Lower lobe of right lung (tissue), 2 donors: Measurements from ENCODE around the gene FTL. TPM values are rescaled to one million over a fixed set of nuclear protein-coding genes. Genes with fewer than 3 reads are reported as not detected.
A peak's percentile ranks its signal among the peaks of the same experiment; 100 is the strongest.

Experiments
- ATAC-seq, 2 donors: fragments of 200-7000 bp; cut with Tn5 transposase; one replicate each; pipeline ENCODE4 v1.9.1; 2020 to 2022; ENCODE audit warnings: mild to moderate bottlenecking in 2 of 2, moderate library complexity in 2 of 2
- DNase-seq: peaks from one replicate; pipeline ENCODE4 v3.0.0-alpha.2; 2020
- H3K27ac ChIP-seq: fragments of 200-600 bp; one replicate; pipeline ENCODE4 v1.8.0; 2022
- H3K27me3 ChIP-seq: fragments of 200-600 bp; one replicate; pipeline ENCODE4 v1.8.0; 2022; ENCODE audit warnings: low read depth
- H3K36me3 ChIP-seq: fragments of 200-600 bp; one replicate; pipeline ENCODE4 v1.8.0; 2022; ENCODE audit warnings: mild to moderate bottlenecking
- H3K4me1 ChIP-seq: fragments of 200-600 bp; one replicate; pipeline ENCODE4 v1.8.0; 2022
- H3K4me3 ChIP-seq: fragments of 200-600 bp; one replicate; pipeline ENCODE4 v1.8.0; 2022; ENCODE audit warnings: mild to moderate bottlenecking
- H3K9me3 ChIP-seq: fragments of 200-600 bp; one replicate; pipeline ENCODE4 v1.8.0; 2022
- CTCF ChIP-seq: fragments of 200-600 bp; IDR thresholded peaks from one replicate; pipeline ENCODE4 v1.8.0; 2022; ENCODE audit warnings: antibody characterized with exemption, mild to moderate bottlenecking
- intact Hi-C: fragments of 100-400 bp; cut with DNase I; formaldehyde crosslinking; loops from one replicate; pipeline ENCODE4 v1.11.0; 2022
- total RNA-seq: library from RNA; stranded (reverse); fragmentation: NEBNext Ultra II Directional; extraction: Animal tissue kit (Norgen Biotek cat#: 25700); gene quantifications from one replicate; pipeline ENCODE4 v1.2.1, GENCODE V29; 2021
- donor health status: DM: no; HTN: yes; CAD: no; lungs with severe emphysema.

The FTL gene
- total RNA-seq, 1 donor from 2014 or later: 9,799 TPM

DNA sequence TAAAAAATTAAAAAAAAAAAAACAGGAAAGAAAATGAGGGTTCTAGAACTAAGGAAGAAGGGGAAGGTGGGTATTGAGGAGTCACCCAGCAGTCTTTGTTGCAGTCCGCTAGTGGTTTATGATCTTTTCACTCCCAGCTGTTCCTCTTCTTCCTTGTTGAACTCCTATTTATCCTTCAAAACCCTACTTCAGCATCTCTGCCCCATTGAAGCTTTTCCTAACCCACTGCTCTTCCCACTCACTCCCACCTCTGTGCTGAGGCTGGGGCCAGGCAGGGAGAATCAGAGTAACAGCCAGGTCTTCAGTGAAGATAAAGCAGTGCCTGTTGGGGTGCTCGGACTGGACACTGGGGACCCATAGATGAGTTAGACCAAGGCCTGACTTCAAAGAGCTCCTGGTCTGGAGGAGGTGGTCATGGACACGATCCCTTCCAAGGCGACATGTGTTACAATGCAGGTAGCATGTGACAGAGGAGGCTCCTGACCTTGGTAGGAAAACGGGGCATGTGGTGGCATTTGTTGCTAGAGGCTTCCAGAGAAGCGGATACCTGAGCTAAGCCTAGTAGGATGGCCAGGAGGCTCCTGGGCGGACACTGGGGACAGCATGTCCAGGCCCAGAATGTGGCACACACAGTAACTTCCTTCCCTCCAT is 40.0 kb downstream of the FTL start:
- H3K9me3 ChIP-seq: no peaks in the 10 kb centered on the region
- intact Hi-C loops: no loop called here
- H3K27ac ChIP-seq: no peak overlapping the region
- DNase-seq: no peak
- H3K4me1 ChIP-seq: no peaks in the 10 kb centered on the region
- ATAC-seq: no peak
- no peaks in the 10 kb centered on the region for H3K27me3 ChIP-seq
- no peak overlapping the region for H3K4me3 ChIP-seq
- peaks cover 68% of the 10 kb centered on the region for H3K36me3 ChIP-seq
- no peak for TF ChIP-seq CTCF

GRCh38 chr19:49006905-49007304 is 41.8 kb downstream of the FTL start:
- Histone ChIP-seq H3K4me3 (no peak overlapping the region), H3K27me3 (no peaks in the 10 kb centered on the region), H3K27ac (no peak overlapping the region), H3K4me1 (no peaks in the 10 kb centered on the region), H3K9me3 (no peaks in the 10 kb centered on the region), H3K36me3 (peaks cover 80% of the 10 kb centered on the region)
- ATAC-seq (peak in 1 of 2 donors; percentile 13), DNase-seq (no peak)
- TF ChIP-seq CTCF: no peak
- intact Hi-C loops: no loop called here

DNA sequence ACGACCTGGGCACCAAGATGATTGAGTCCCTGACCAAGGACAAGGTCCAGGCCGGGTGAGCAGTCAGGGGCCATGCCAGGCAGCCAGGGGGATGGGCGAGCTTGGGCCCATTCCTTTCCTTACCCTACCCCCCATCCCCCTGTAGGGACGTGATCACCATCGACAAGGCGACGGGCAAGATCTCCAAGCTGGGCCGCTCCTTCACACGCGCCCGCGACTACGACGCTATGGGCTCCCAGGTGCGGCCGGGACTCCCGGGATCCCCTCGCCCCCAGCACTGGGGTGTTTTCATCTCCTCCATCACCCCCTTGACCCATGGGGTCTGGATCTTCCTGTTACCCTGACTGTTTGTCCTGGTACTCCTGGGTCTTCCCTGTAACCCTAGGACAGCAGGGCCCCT is 44.7 kb downstream of the FTL start:
- ATAC-seq: no peak
- intact Hi-C loops: no loop called here
- H3K4me1 ChIP-seq: no peaks in the 10 kb centered on the region
- peaks cover 74% of the 10 kb centered on the region for H3K36me3 ChIP-seq
- TF ChIP-seq CTCF: no peak
- no peak overlapping the region for H3K27ac ChIP-seq
- DNase-seq: no peak
- H3K4me3 ChIP-seq: no peak overlapping the region
- H3K27me3 ChIP-seq: no peaks in the 10 kb centered on the region
- no peaks in the 10 kb centered on the region for H3K9me3 ChIP-seq

DNA sequence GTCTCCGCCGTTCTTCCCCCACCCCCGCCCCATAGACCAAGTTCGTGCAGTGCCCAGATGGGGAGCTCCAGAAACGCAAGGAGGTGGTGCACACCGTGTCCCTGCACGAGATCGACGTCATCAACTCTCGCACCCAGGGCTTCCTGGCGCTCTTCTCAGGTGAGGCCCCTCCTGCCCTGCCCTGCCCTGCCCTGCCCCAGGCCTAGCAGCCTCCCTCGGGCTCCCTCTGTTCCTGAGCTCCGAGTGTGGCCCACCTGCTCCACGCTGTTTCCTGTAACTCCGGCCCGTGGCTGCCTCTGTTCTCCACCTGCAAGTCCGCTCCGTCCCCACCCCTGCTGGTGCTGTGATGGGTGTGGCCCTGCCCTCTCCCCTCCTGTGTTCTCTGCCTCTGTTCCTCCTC is 45.3 kb downstream of the FTL start:
- ATAC-seq (no peak), DNase-seq (no peak)
- Histone ChIP-seq H3K4me1 (no peaks in the 10 kb centered on the region), H3K9me3 (no peaks in the 10 kb centered on the region), H3K36me3 (peaks cover 74% of the 10 kb centered on the region), H3K27ac (no peak overlapping the region), H3K4me3 (no peak overlapping the region), H3K27me3 (no peaks in the 10 kb centered on the region)
- no peak for TF ChIP-seq CTCF
- intact Hi-C loops: no loop called here

DNA sequence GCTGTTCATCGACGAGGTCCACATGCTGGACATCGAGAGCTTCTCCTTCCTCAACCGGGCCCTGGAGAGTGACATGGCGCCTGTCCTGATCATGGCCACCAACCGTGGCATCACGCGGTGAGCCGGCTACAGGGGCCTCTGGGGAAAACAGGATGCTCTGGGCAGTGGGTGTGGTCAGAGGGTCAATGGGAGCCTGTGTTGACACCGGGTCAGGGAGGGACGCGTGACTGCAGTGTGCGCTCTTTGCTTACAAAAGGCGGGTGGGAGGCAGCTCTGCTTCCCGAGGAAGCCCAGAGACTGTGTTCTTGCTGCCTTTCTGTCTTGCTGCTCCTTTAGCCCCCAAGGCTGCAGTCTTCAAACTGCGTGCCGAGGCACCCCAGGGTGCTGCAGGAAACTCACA is 46.1 kb downstream of the FTL start:
- intact Hi-C loops: no loop called here
- H3K27ac ChIP-seq: no peak overlapping the region
- no peak overlapping the region for H3K4me3 ChIP-seq
- H3K27me3 ChIP-seq: no peaks in the 10 kb centered on the region
- H3K4me1 ChIP-seq: no peaks in the 10 kb centered on the region
- ATAC-seq (no peak), DNase-seq (no peak)
- H3K36me3 ChIP-seq: peaks cover 68% of the 10 kb centered on the region
- no peak for TF ChIP-seq CTCF
- H3K9me3 ChIP-seq: no peaks in the 10 kb centered on the region
